ENCODE results near the gene ITPR2.

Gene ITPR2

DNA sequence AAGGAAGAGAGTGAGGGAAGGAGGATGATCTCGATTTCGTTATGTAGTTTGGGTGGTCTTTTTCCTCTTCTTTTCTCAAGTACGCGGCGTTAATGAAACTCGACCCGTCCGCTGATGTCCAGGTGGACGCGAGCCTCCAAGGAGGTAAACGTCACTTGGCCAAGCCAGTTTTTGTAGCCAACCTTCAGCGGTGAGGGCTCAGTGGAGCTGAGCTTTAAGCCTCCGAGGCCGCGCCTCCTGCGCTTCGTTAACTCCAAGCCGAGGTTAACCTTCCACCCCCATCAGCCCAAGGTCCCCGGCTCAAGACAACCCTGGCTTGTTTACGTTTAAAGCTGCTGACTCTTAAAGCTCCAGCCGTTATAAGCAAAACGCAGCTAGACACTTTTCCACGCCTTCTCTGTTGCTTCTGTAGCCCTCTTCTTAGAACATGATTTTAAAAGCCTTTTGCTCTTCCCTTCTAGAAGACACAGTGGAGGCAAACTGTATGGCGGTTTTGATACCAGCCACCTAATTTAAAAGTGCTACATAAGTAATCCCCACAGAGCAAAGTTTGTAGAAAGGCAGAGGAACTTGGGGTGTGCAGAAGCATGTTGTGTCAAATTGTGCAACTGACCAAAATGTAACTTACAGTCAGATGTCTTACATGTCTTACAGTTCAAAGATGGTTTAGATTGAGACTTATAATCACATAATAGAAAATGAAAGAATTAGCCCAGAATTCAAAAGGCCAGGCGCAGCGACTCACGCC lies 923 bp upstream of the ITPR2 start:
- peak overlapping the region; percentile 94 for H2AFZ ChIP-seq (ENCODE audit: low read length)
- no peaks in the 10 kb centered on the region for H3K9me2 ChIP-seq (replicated peaks; ENCODE audit: insufficient read depth, low read length)
- DNase-seq: peak; percentile 90
- peak overlapping the region; percentile 76 for H3K4me3 ChIP-seq (ENCODE audit: low read length)
- no peaks in the 10 kb centered on the region for H3K36me3 ChIP-seq (replicated peaks; ENCODE audit: insufficient read depth, low read length)
- no peaks in the 10 kb centered on the region for H3K9me3 ChIP-seq (replicated peaks; ENCODE audit: insufficient read depth, low read length)
- peaks cover 34% of the 10 kb centered on the region for H3K79me2 ChIP-seq (ENCODE audit: low read length)
- H3F3A ChIP-seq (ENCODE audit: insufficient read depth, low read length): peaks cover 24% of the 10 kb centered on the region
- peak overlapping the region; percentile 63 for H3K4me2 ChIP-seq (ENCODE audit: low read depth, low read length)
- no peaks in the 10 kb centered on the region for H4K20me1 ChIP-seq (ENCODE audit: insufficient read depth, low read length)
- peak overlapping the region; percentile 82 for H3K27ac ChIP-seq (ENCODE audit: low read length)
- peaks cover 14% of the 10 kb centered on the region for H3K4me1 ChIP-seq (ENCODE audit: low read length)
- peak overlapping the region; percentile 71 for H3K9ac ChIP-seq (ENCODE audit: low read length)
- no peak for TF ChIP-seq EZH2phosphoT487 (IDR thresholded peaks at IDR 0.05; ENCODE audit: low read length)
- TF ChIP-seq EZH2 (optimal IDR thresholded peaks at IDR 0.05; ENCODE audit: low read depth, low read length): no peak
- TF ChIP-seq, protein P1, sequence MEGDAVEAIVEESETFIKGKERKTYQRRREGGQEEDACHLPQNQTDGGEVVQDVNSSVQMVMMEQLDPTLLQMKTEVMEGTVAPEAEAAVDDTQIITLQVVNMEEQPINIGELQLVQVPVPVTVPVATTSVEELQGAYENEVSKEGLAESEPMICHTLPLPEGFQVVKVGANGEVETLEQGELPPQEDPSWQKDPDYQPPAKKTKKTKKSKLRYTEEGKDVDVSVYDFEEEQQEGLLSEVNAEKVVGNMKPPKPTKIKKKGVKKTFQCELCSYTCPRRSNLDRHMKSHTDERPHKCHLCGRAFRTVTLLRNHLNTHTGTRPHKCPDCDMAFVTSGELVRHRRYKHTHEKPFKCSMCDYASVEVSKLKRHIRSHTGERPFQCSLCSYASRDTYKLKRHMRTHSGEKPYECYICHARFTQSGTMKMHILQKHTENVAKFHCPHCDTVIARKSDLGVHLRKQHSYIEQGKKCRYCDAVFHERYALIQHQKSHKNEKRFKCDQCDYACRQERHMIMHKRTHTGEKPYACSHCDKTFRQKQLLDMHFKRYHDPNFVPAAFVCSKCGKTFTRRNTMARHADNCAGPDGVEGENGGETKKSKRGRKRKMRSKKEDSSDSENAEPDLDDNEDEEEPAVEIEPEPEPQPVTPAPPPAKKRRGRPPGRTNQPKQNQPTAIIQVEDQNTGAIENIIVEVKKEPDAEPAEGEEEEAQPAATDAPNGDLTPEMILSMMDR (IDR thresholded peaks at IDR 0.05; ENCODE audit: low read length): no peak
- H3K27me3 ChIP-seq (replicated peaks; ENCODE audit: insufficient read depth, low read length): no peaks in the 10 kb centered on the region

DNA sequence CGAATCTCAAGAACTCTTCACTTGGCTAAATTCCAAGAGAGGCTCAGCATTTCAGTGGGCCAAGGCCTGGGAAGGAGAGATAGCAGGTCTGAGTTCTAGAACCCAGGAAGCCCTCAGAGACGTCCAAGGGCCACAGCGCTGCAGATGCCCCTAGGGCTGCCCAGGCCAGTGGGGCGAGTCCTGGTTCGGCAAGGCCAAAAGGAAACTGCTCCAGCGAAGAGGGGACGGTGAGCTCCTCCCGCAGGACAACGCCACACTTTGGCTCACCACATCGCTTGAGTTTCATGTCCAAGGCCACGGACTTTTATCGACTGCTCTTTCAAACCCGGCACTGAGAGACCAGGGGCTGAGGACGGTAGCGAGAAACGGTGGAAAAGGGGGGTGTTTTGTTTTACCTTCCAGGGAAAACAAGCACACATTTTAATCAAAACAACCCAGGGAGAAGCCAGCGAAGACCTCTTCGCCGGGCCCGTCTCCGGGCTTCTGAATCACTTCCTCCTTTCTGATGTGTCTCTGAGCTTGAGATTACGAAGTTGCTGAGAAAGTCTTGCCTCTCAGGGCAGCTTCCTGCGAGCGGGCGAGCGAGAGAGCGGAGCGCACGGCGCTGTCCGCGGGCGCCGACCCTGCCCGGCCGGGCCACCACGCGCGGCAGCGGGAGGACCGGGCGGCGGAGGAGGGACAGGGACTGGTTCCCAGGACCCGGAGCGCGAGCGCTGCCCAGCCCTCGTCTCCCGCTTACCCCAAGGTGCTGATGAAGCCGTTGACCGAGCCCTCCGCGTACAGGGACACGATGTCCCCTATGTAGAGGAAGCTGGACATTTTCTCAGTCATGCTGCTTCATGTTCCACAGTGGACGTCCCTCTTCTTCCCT lies 808 bp downstream of the ITPR2 start:
- Histone ChIP-seq H4K20me1 (ENCODE audit: insufficient read depth, low read length) (no peaks in the 10 kb centered on the region), H3K4me1 (ENCODE audit: low read length) (peaks cover 14% of the 10 kb centered on the region), H3K36me3 (replicated peaks; ENCODE audit: insufficient read depth, low read length) (no peaks in the 10 kb centered on the region), H3K4me2 (ENCODE audit: low read depth, low read length) (peak overlapping the region; percentile 83), H3F3A (ENCODE audit: insufficient read depth, low read length) (peaks cover 24% of the 10 kb centered on the region), H2AFZ (ENCODE audit: low read length) (peak overlapping the region; percentile 84), H3K4me3 (ENCODE audit: low read length) (peak overlapping the region; percentile 93), H3K27ac (ENCODE audit: low read length) (peak overlapping the region; percentile 89), H3K79me2 (ENCODE audit: low read length) (peaks cover 51% of the 10 kb centered on the region), H3K9me2 (replicated peaks; ENCODE audit: insufficient read depth, low read length) (no peaks in the 10 kb centered on the region), H3K9me3 (replicated peaks; ENCODE audit: insufficient read depth, low read length) (no peaks in the 10 kb centered on the region), H3K27me3 (replicated peaks; ENCODE audit: insufficient read depth, low read length) (no peaks in the 10 kb centered on the region), H3K9ac (ENCODE audit: low read length) (peak overlapping the region; percentile 87)
- TF ChIP-seq, protein P1 (IDR thresholded peaks at IDR 0.05; ENCODE audit: low read length): peak; percentile 17; the same call in 1 of the 2 replicates
- TF ChIP-seq EZH2 (optimal IDR thresholded peaks at IDR 0.05; ENCODE audit: low read depth, low read length): no peak
- peak; percentile 82 for DNase-seq

DNA sequence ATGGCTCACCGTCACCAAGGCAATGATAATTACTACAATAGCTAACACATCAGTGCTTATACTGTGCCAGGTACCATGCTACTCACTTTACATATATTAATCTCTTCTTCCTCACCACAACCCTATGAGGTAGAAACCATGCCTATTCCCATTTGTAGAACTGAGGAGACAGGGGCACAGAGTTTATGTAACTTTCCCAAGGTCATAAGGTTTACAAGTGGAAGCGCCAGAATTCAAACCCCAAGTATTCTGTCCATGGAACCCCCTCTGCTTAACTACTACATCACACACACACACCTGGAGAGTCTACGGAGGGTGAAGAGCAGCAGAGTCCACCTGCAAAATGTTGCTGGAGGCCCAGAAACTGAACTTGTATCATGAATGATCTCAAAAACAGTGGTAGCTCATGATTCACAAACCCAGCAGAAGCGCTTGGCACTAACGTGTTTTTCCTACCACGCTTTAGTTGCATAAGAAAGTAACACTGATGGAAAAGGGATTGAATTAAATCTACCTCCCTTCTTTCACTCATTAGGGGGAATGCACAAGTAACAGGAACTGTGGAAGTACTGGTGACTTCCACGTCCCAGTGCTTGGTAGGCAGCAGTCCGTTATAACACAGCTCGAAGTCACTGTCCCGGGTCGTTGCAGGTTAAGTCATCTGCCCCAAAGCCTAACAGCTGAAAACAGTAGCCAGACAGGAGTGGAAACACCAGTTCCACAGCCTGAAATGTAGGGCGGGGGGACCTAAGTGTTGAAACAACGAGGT lies 2.0 kb downstream of the ITPR2 start:
- Histone ChIP-seq H3K4me1 (ENCODE audit: low read length) (peaks cover 14% of the 10 kb centered on the region), H3K9me2 (replicated peaks; ENCODE audit: insufficient read depth, low read length) (no peaks in the 10 kb centered on the region), H3K79me2 (ENCODE audit: low read length) (peaks cover 64% of the 10 kb centered on the region), H3K27ac (ENCODE audit: low read length) (no peak overlapping the region), H3K36me3 (replicated peaks; ENCODE audit: insufficient read depth, low read length) (no peaks in the 10 kb centered on the region), H3F3A (ENCODE audit: insufficient read depth, low read length) (peaks cover 24% of the 10 kb centered on the region), H3K9me3 (replicated peaks; ENCODE audit: insufficient read depth, low read length) (no peaks in the 10 kb centered on the region), H3K9ac (ENCODE audit: low read length) (no peak overlapping the region), H3K27me3 (replicated peaks; ENCODE audit: insufficient read depth, low read length) (no peaks in the 10 kb centered on the region), H3K4me2 (ENCODE audit: low read depth, low read length) (peak overlapping the region; percentile 72), H2AFZ (ENCODE audit: low read length) (no peak overlapping the region), H4K20me1 (ENCODE audit: insufficient read depth, low read length) (no peaks in the 10 kb centered on the region), H3K4me3 (ENCODE audit: low read length) (peak overlapping the region; percentile 44)
- TF ChIP-seq, protein P1 (IDR thresholded peaks at IDR 0.05; ENCODE audit: low read length): no peak
- TF ChIP-seq EZH2 (optimal IDR thresholded peaks at IDR 0.05; ENCODE audit: low read depth, low read length) (no peak), EZH2phosphoT487 (IDR thresholded peaks at IDR 0.05; ENCODE audit: low read length) (no peak)
- DNase-seq: no peak

All from MM.1S (cell line).